Measurements from ENCODE around the gene IRF5. TPM values are rescaled to one million over a fixed set of nuclear protein-coding genes. Genes with fewer than 3 reads are reported as not detected.

Gene IRF5
- total RNA-seq, 1 experiment from 2014 or later = 0.74 TPM

DNA sequence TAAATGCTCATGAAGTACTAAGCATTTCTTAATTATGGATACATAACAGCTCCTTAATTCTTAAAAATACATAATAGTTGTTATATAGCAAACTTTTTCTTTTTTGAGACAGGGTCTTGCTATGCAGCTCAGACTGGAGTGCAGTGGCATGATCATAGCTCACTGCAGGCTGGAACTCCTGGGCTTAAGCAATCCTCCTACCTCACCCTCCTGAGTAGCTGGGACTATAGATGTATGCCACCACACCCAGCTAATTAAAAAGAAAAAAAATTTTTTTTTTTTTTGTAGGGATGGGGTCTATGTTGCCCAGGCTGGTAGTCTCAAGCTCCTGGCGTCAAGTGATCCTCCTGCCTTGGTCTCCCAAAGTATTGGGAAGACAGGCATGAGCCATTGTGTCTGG, 30.9 kb downstream of the IRF5 start:
- Histone ChIP-seq H3K18ac (ENCODE audit: insufficient read length, low read depth, low read length) (no peak overlapping the region), H3K4me2 (ENCODE audit: insufficient read depth, insufficient read length, low read length) (no peak overlapping the region), H2AFZ (ENCODE audit: low read length) (no peak overlapping the region), H2BK5ac (ENCODE audit: insufficient read length, low read length) (no peak overlapping the region), H3K27me3 (ENCODE audit: insufficient read depth, low read length) (no peaks in the 10 kb centered on the region), H4K5ac (ENCODE audit: insufficient read length, low read depth, low read length) (no peak overlapping the region), H4K20me1 (ENCODE audit: control insufficient read depth, insufficient read depth, insufficient read length) (no peaks in the 10 kb centered on the region), H4K91ac (ENCODE audit: insufficient read length, low read depth, low read length) (no peak overlapping the region), H3K9me3 (ENCODE audit: control insufficient read depth, low read depth, low read length) (no peaks in the 10 kb centered on the region), H2BK20ac (ENCODE audit: low read depth, low read length, poor library complexity, severe bottlenecking) (no peak overlapping the region), H4K8ac (replicated peaks; ENCODE audit: insufficient read length, low read depth, low read length) (no peak overlapping the region), H3T11ph (ENCODE audit: low read length) (no peak overlapping the region), H3K4me1 (ENCODE audit: insufficient read depth, low read length) (no peaks in the 10 kb centered on the region), H3K27ac (ENCODE audit: insufficient read length, low read depth, low read length) (no peak overlapping the region), H2BK15ac (ENCODE audit: low read depth, low read length) (no peak overlapping the region), H3K56ac (ENCODE audit: insufficient read length, low read depth, low read length) (no peak overlapping the region), H3K79me2 (ENCODE audit: insufficient read depth, low read length) (no peaks in the 10 kb centered on the region), H2BK120ac (ENCODE audit: low read depth, low read length, poor library complexity, severe bottlenecking) (no peak overlapping the region), H3K14ac (ENCODE audit: insufficient read depth, low read length) (no peak overlapping the region), H3K23me2 (ENCODE audit: insufficient read length, low read depth, low read length, poor library complexity, severe bottlenecking) (no peaks in the 10 kb centered on the region), H2AK5ac (ENCODE audit: insufficient read length, low read length) (no peak overlapping the region), H3K9ac (ENCODE audit: extremely low read depth, insufficient read length, low read length) (no peak overlapping the region), H2BK12ac (ENCODE audit: insufficient read length, low read depth, low read length) (no peak overlapping the region), H3K23ac (ENCODE audit: insufficient read length, low read depth, low read length) (no peak overlapping the region), H3K4ac (ENCODE audit: low read depth, low read length) (no peak overlapping the region), H3K79me1 (ENCODE audit: insufficient read depth, low read depth, low read length, poor library complexity, severe bottlenecking) (no peaks in the 10 kb centered on the region)
- H3K27me3 Mint-ChIP-seq (ENCODE audit: low read depth) = no peaks in the 10 kb centered on the region; the same call in 1 of the 2 replicates
- TF ChIP-seq, protein P1, sequence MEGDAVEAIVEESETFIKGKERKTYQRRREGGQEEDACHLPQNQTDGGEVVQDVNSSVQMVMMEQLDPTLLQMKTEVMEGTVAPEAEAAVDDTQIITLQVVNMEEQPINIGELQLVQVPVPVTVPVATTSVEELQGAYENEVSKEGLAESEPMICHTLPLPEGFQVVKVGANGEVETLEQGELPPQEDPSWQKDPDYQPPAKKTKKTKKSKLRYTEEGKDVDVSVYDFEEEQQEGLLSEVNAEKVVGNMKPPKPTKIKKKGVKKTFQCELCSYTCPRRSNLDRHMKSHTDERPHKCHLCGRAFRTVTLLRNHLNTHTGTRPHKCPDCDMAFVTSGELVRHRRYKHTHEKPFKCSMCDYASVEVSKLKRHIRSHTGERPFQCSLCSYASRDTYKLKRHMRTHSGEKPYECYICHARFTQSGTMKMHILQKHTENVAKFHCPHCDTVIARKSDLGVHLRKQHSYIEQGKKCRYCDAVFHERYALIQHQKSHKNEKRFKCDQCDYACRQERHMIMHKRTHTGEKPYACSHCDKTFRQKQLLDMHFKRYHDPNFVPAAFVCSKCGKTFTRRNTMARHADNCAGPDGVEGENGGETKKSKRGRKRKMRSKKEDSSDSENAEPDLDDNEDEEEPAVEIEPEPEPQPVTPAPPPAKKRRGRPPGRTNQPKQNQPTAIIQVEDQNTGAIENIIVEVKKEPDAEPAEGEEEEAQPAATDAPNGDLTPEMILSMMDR (conservative IDR thresholded peaks at IDR 0.05) = no peak
- H3K4me3 Mint-ChIP-seq = no peak overlapping the region
- peaks cover 46 to 73% (median 61%) of the 10 kb centered on the region in 3 experiments for H3K36me3 Mint-ChIP-seq (ENCODE audit: insufficient read depth in 1 of 3, low read depth in 3 of 3)
- H3K9me3 Mint-ChIP-seq = no peaks in the 10 kb centered on the region
- WGBS (ENCODE audit: extremely low coverage, insufficient read length, low lambda C conversion rate) = no CpG with 5 or more reads among the region's 1 CpG
- DNase-seq = no peak
- no peak overlapping the region for H3K27ac Mint-ChIP-seq
- peaks cover 10% of the 10 kb centered on the region in 2 experiments for H3K4me1 Mint-ChIP-seq

Data from H9 (cell line).